ENCODE results near the gene CACNA2D2.

- no peak for TF ChIP-seq CTCF (conservative IDR thresholded peaks at IDR 0.05 in 1 of 2, IDR thresholded peaks at IDR 0.05 in 1 of 2; ENCODE audit: low read depth in 1 of 2, low read length in 2 of 2)
- no peak for TF ChIP-seq EZH2 (IDR thresholded peaks at IDR 0.05; ENCODE audit: low read length, missing control alignments)
These were observed 185.3 kb downstream of the CACNA2D2 start for GRCh38 chr3:50318163-50318562.

Data from fibroblast of lung (primary cell).